GM18505 (cell line): ENCODE results near the gene PRDM16.

Experiments
- ATAC-seq: cut with Tn5 transposase; IDR thresholded peaks from one replicate; pipeline ENCODE4 v1.9.1; 2021; ENCODE audit not compliant: unreplicated experiment
- POLR2A ChIP-seq: IDR thresholded peaks from 4 replicates; pipeline ENCODE4 v1.6.1; 2011; ENCODE audit warnings: borderline replicate concordance; ENCODE audit not compliant: insufficient read depth, insufficient read length; ENCODE audit errors: extremely low read depth

Gene PRDM16

DNA sequence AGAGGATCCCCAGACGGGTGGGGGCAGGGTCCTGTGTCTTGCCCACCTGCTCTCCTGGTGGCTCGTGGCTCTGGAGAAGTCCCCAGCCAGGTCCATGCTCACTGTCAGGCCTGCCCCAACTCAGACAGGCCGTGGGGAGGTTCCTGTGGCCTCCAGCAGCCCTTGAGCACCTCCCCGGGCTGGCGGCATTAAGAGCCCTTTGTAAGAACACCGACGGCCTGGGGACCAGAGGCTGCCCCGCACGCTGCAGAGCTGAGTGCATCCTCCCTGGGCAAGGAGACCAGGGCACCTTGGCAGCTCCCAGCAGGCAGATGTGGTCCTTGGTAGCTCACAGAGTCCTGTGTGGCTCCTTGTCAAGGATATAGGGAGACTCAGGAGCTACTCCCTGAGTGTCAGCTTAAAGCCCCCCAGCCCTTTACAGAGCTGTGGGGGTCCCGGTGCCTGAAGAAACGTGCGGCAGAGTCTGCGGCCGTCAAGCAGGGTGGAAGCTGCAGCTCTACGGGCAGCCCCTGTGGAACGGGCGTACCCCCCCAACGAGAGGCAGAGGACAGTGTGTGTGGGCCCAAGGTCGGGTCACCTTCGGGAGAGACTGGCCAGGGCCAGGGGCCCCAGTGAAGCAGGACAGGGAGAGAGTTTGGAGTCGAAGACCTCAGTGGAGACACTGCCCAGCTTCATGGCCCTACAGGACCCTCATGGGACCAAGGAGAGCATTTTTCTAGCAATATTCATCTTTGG, 118.6 kb downstream of the PRDM16 start:
- no peak for ATAC-seq
- TF ChIP-seq POLR2A = no peak

DNA sequence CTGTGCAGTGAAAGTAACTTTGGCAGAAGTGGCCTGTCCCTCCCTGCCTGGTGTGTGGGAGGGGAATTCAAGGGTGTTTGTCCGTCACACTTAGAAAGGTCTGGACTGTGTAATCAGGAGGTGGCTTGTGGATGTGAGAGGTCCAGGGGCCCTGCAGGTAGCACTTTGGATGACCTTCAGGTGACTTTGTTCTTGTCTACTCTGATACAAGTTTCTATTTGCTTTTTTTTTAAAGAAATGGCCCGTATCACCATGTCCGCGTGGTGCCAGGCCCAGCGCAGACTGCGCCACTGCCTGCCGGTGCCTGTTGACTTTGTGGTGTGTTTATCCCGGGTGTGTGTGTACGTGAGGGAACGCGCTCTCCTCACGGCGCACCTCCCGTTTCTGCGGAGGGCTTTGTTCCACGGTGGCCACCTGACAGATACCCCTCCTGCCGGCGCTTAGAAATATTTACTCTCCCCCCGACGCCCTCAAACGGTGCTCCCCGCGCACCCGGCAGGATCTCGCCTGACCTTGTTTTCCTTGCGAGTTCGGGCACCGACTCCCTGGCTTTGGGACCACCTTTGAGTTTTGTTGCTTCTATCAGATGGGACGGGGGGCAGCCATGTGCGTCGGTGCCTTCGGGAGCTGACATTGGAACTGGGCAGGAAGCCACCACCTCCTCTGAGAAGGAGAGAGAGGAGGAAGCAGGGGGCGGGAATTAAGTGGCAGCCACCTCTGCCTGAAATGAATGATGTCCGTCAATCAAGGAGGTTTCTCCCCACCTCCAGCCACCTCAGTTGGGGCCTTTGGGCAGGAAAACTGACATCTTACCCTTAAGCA, 119.4 kb downstream of the PRDM16 start:
- no peak for TF ChIP-seq POLR2A
- ATAC-seq = no peak

DNA sequence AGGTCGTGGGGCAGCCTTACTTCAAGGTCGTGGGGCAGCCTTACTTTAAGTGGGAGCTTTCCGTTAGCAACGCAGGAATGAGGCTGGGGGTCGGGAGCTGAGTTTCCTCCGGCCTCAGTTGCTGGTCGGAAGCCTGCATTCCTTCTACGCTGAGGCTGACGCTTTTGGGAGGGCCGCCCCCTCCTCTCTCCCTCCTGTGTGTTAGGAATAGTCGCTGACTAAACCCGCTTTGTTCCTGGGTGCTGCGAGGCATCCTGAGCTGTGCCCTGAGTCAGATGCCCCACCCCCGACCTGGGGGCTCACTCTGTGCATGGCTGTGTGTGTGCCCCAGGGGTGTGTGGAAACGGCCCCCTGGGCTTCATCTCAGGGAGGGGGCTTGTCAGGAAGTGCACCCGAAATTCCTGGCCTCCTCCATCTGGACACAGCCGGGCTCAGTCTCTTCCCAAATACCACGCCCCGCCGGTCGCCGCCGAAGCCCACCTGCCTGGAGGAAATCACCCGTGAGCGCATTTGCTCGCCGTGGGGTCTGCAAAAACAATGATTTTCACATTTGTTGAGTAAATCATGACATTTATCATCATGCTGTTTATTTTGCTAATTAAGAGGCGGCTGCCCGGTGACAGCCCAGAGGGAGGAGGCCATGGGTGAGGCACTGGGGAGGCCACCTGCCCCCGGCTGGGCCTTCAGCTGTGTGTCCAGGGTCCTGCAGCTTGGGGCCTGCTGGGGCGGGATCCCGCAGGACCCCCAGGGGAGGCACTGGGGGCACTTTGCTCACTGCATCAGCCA, 121.4 kb downstream of the PRDM16 start:
- TF ChIP-seq POLR2A = no peak
- no peak for ATAC-seq

DNA sequence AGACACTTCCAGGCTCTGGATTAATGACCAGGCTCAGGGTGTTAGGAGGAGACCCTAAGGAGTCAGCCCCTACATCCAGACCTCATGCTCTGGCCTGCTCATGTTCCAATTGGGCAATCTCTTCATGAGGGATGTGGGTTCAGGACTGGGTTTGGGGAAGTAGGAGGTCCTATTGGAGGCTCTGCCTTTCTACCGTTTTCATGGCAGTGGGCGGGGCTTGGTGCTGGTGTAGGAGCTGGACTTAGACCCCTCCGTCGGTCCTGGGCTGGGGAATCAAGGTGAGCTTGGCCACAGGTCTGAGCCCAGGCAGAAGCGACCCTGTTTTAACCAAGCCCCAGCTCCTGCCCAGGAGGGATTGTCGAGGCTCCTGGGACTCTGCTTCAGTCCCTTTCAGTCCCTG, 123.4 kb downstream of the PRDM16 start:
- no peak for ATAC-seq
- TF ChIP-seq POLR2A = no peak

DNA sequence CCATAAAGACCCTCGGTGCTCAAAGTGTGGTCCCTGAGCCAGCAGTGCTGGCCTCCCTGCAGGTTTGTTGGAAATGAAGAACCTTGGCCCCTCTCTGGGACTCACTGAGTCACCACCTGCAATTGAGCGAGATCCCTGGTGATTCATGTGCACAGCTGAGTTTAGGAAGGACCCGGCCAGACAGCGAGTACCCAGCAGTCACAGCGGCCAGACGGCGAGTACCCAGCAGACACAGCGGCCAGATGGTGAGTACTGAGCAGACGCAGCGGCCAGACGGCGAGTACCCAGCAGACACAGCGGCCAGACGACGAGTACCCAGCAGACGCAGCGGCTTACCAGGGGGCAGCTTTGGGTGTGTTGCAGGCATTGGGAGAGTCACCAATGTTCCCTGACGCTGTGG, 123.8 kb downstream of the PRDM16 start:
- TF ChIP-seq POLR2A = no peak
- ATAC-seq = no peak

DNA sequence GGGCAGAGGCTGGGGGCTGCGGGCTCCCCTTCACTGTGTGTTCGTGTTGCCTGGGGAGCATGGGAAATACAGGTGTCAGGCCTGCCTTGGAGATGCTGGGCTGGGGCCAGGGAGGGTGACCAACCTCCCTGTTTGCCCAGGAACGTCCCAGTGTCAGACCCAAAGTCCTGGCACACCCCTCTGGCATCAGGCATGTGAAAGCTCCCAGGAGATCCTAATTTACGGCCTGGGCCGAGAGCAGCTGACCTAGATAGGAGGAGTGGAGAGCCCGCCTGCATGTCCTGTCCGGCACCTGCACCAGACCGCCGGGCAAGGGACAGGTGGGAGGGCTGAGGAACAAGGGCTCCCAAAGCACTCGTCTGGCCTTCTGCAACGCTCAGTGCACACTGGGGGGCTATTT, 124.8 kb downstream of the PRDM16 start:
- ATAC-seq = no peak

DNA sequence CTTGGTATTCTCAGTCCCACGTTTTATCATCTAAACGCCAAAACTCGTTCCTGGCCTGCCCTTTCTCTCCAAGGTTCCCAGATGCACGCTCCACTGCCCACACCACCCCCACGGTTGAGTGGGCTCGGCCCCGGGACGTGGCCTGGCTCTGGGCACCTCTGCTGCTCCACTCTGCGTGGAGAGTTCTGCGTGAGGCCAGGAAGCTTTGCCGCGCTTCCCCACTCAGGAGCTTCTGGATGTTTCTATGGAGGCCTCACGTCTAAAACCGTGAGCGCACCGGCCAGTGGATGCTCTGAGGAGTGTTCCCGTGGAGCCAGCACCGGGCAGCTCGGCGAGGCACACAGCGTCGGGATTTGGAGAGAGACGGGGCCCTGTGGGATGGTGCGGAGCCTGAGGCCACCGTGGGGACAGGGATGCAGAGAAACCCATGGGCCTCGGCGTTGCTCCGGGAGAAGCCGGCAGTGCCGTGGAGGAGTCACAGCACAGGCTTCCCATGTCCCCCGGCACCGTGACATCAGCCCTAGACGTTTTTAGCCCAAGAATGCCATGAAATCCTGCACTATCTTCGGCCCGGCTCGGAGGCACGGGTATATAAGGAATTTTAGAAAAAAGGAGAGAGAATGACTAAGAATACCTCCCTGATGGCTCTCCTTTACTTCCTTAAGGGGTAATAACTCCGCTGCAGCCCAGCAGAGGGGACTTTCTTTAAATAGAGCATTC, 125.9 kb downstream of the PRDM16 start:
- TF ChIP-seq POLR2A = no peak
- ATAC-seq = no peak

More for the DNA sequence above, 124.8 kb downstream of the PRDM16 start:
- TF ChIP-seq POLR2A = no peak

DNA sequence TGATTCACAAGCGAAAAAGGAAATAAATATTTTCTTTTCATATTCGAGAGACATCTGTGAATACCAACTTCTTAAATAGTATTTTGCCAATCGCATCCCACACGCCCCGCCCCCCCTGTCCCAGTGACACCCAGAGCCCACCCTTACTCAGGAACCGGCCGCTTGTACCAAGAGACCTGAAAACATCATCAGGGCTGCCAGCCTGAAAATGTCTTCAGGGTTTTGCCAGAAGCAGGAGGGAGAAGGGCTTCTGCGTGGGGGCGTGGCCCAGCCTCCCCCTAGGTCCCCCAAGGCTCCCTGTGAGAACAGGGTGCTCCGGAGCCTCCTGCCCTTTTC, 126.4 kb downstream of the PRDM16 start:
- no peak for TF ChIP-seq POLR2A

DNA sequence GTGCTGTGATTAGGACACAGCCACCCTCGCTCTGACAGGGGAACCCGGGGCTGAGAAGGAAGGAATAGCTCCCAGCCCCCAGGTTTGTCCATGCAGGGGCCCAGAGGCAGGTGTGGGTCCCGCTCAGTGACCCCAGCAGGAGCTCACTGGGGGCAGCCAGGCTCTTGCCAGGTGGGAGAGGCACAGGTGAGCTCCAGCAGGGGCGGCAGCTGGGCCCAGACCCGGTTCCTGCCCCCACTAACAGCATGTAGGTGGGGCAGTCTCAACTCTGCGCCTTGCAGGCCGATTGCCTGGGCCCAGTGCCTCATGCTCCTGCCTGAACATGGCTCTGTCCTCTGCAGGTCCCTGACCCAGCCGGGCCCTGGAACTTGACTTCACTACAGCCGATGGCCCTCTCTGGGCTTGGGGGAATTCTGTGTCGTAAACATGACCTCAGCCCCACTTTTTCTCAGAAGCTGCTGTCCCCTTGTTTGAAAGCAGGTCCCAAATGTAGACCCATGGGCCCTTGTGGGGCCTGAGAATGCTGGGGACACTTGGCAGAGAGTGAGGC, 127.0 kb downstream of the PRDM16 start:
- TF ChIP-seq POLR2A = no peak
- no peak for ATAC-seq

More for the DNA sequence above, 126.4 kb downstream of the PRDM16 start:
- ATAC-seq = no peak

DNA sequence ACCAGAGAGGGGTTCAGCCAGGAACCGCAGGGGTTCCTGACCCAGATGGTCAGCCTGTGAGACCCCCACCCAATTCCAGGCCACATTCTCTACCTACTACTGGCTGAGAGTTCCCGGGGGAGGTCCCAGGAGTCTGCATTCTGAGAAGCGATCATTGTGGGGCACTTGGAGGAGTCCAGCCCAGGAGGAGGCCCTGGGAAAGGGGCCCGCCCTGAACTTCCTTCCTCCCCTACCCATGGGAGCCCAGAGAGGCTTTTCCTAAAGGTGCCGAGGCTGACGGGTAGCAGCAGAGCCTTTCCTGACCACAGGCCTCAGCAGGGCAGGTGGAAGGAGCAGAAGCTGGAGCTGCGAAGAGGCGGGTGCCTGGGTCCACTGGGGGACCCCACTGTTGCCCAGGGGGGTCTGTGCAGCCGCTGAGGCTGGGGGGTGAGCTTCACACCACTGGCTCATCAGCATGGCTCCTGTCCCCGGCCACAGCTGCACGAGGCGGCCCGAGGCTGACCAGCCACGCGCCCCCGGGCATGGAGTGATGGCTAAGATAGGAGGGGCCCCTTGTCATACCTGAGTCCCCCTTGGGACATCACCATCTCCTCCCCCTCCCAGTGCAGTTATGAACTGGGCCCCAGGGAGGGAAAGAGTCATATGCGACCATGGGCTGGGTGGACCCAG, 127.7 kb downstream of the PRDM16 start:
- no peak for TF ChIP-seq POLR2A
- no peak for ATAC-seq

DNA sequence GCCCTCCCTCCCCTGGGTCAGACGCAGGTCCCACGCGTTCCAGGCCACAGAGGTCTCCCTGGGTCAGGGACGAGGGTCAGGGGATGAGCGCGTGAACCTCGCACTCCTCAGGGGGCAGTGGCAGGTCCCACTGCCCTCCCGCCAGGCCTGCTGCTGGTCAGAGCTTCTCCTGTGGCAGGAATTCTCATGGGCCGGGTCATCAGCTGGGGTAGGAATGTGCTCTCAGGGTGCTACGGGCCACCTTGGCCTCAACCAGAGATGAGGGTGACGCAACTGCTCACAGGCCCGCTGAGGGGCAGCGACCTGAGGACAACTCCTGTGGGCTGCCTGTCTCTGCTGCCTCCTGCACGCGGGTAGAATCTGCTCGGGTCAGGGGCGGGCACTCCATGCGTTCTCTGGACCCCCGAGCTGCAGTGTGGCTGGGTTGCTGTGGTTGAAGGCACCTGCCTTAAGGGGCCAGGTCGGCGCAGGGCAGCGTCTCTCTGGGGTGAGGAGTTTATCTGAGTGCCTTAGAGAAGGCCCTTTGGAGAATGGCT, 128.8 kb downstream of the PRDM16 start:
- no peak for ATAC-seq
- no peak for TF ChIP-seq POLR2A
